HepG2 (cell line): ENCODE measurements around the gene NPDC1. TPM values are rescaled to one million over a fixed set of nuclear protein-coding genes. Genes with fewer than 3 reads are reported as not detected.
A peak's percentile ranks its signal among the peaks of the same experiment; 100 is the strongest.

ENCODE experiments used
- ATAC-seq: fragments of 200-7000 bp; cut with Tn5 transposase; 3 replicates; pipeline ENCODE4 v1.9.1; 2020; ENCODE audit warnings: mild to moderate bottlenecking, moderate library complexity
- BruUV-seq: library from RNA; stranded (reverse); fragments of 400-500 nt; replicated peaks from 2 replicates; lab custom pipeline; 2021; lab: Mats Ljungman, UMichigan
- CTCF ChIA-PET: fragments of 300-600 bp; formaldehyde crosslinking; extraction: SDS; loops from one replicate; lab custom pipeline; 2021; ENCODE audit warnings: low total read pairs, inconsistent platforms, low intra/inter-chr PET ratio; lab: Yijun Ruan, JAX
- POLR2A ChIA-PET: fragments of 350-600 bp; sonication (Branson Sonifier 250); formaldehyde crosslinking; loops from one replicate; lab custom pipeline; 2020; ENCODE audit warnings: antibody characterized with exemption, inconsistent platforms; lab: Yijun Ruan, JAX
- DNase-seq: peaks from one replicate; pipeline ENCODE4 v3.0.0-alpha.2; 2015; ENCODE audit warnings: low spot score
- FAIRE-seq: peaks from 3 replicates; lab custom pipeline; 2011; peaks lifted over from hg19 to GRCh38; lab: Jason Lieb, UNC
- H2AFZ ChIP-seq: one replicate; pipeline ENCODE4 v1.6.1; 2011; ENCODE audit warnings: low read length, inconsistent platforms
- H3K27ac ChIP-seq: fragments of 300-600 bp; 3 replicates; pipeline ENCODE4 v1.8.0; 2011; ENCODE audit warnings: mixed run types, mild to moderate bottlenecking, mixed read lengths, low read length, inconsistent platforms; ENCODE audit not compliant: insufficient read depth; ENCODE audit errors: extremely low read length
- H3K27me3 ChIP-seq, 2 experiments: fragments of 200-600 bp in 1 of 2; 2 replicates in 1 of 2; 3 replicates in 1 of 2; pipeline versions ENCODE4 v1.6.0 to v1.8.0; 2011; ENCODE audit warnings: low read length in 2 of 2, mild to moderate bottlenecking in 2 of 2, moderate library complexity in 2 of 2, inconsistent platforms in 1 of 2; ENCODE audit not compliant: insufficient read depth in 2 of 2, control insufficient read depth in 1 of 2
- H3K36me3 ChIP-seq, 2 experiments: fragments of 200-600 bp in 1 of 2; replicated peaks in 1 of 2; 2 replicates in 1 of 2; 3 replicates in 1 of 2; pipeline versions ENCODE4 v1.5.1 to v1.8.0; 2011; ENCODE audit warnings: low read length in 2 of 2, inconsistent platforms in 1 of 2; ENCODE audit not compliant: insufficient read depth in 2 of 2, control insufficient read depth in 1 of 2
- H3K4me1 ChIP-seq: 2 replicates; pipeline ENCODE4 v1.5.1; 2012; ENCODE audit warnings: low read length, inconsistent platforms; ENCODE audit not compliant: insufficient read depth
- H3K4me2 ChIP-seq: 2 replicates; pipeline ENCODE4 v1.6.0; 2011; ENCODE audit warnings: low read depth, low read length, inconsistent platforms
- H3K4me3 ChIP-seq, 3 experiments: fragments of 200-600 bp in 1 of 3; sonication (generic), shearing (Covaris generic) in 1 of 3; replicated peaks in 1 of 3; 2 replicates each; pipeline ENCODE4 v1.5.1; 2011 to 2016; ENCODE audit warnings: low read length in 3 of 3, inconsistent platforms in 2 of 3, low read depth in 2 of 3, mild to moderate bottlenecking in 2 of 3, control low read depth in 1 of 3, mixed read lengths in 1 of 3; ENCODE audit not compliant: insufficient read depth in 1 of 3
- H3K79me2 ChIP-seq: one replicate; pipeline ENCODE4 v1.6.1; 2011; ENCODE audit warnings: low read length, inconsistent platforms; ENCODE audit not compliant: insufficient read depth
- H3K9ac ChIP-seq: 2 replicates; pipeline ENCODE4 v1.6.0; 2011; ENCODE audit warnings: mild to moderate bottlenecking, low read depth, low read length, inconsistent platforms; ENCODE audit not compliant: insufficient read depth
- H3K9me3 ChIP-seq: 2 replicates; pipeline ENCODE4 v1.5.1; 2012; ENCODE audit warnings: mild to moderate bottlenecking, low read length
- H4K20me1 ChIP-seq: 2 replicates; pipeline ENCODE4 v1.6.0; 2011; ENCODE audit warnings: inconsistent platforms, mild to moderate bottlenecking, low read length, moderate library complexity; ENCODE audit not compliant: insufficient read depth
- FOXA1 ChIP-seq, 2 experiments: fragments of 450-650 bp in 1 of 2; sonication (generic) in 1 of 2; formaldehyde crosslinking in 1 of 2; IDR thresholded peaks; 2 replicates each; pipeline versions ENCODE4 v1.4.0 to v1.6.1; 2016 to 2020; ENCODE audit warnings: missing genetic modification reagents in 1 of 2
- HNF4A ChIP-seq: sonication (generic); formaldehyde crosslinking; IDR thresholded peaks from 2 replicates; pipeline ENCODE4 v1.4.0; 2020; ENCODE audit warnings: missing genetic modification reagents
- NFATC3 ChIP-seq: sonication (generic); formaldehyde crosslinking; IDR thresholded peaks from 2 replicates; pipeline ENCODE4 v1.5.1; 2020; ENCODE audit warnings: mild to moderate bottlenecking, missing genetic modification reagents
- REPIN1 ChIP-seq: sonication (generic); formaldehyde crosslinking; IDR thresholded peaks from 2 replicates; pipeline ENCODE4 v1.8.0; 2022; ENCODE audit warnings: missing genetic modification reagents, low read depth, mild to moderate bottlenecking, borderline replicate concordance
- ZFP82 ChIP-seq: sonication (generic); formaldehyde crosslinking; IDR thresholded peaks from 2 replicates; pipeline ENCODE4 v1.5.1; 2020; ENCODE audit warnings: mild to moderate bottlenecking, missing genetic modification reagents, borderline replicate concordance
- ZNF253 ChIP-seq: sonication (generic); formaldehyde crosslinking; IDR thresholded peaks from 2 replicates; pipeline ENCODE4 v1.8.0; 2022; ENCODE audit warnings: mild to moderate bottlenecking, missing genetic modification reagents, borderline replicate concordance
- ZNF644 ChIP-seq: IDR thresholded peaks from 2 replicates; pipeline ENCODE4 v1.6.1; 2016; ENCODE audit warnings: low read depth
- ZNF660 ChIP-seq: sonication (generic); formaldehyde crosslinking; IDR thresholded peaks from 2 replicates; pipeline ENCODE4 v1.5.1; 2020; ENCODE audit warnings: mild to moderate bottlenecking, low read depth, missing genetic modification reagents, borderline replicate concordance
- WGBS: methylation state at CpG from one replicate; pipeline ENCODE4 v1.1.6; 2017; ENCODE audit warnings: low lambda C conversion rate; 5-methylcytosine and 5-hydroxymethylcytosine counted together
- in situ Hi-C: cut with HindIII; loops from 2 replicates; pipeline ENCODE4 v1.10.0; 2017; ENCODE audit warnings: low pct_unique_long_range_greater_than_20kb; ENCODE audit not compliant: extremely low pct_ligation_motif_present
- intact Hi-C: fragments of 100-400 bp; cut with micrococcal nuclease; formaldehyde crosslinking; loops from one replicate; pipeline ENCODE4 v1.10.0; 2022; ENCODE audit not compliant: unreplicated experiment
- polyA plus RNA-seq, 8 experiments: library from polyadenylated mRNA; depleted of rRNA in 3 of 8; stranded (reverse) in 7 of 8; unstranded in 1 of 8; fragments of >200 nt; fragmentation: Illumina TruSeq in 4 of 8; extraction: Trizol in 4 of 8; gene quantifications; 2 replicates each; pipeline versions ENCODE4 v1.2.1 to v1.2.3, GENCODE V29; 2011 to 2016; ENCODE audit warnings: low read depth in 4 of 8, missing spikeins in 1 of 8, mixed read lengths in 1 of 8; ENCODE audit not compliant: insufficient read depth in 1 of 8
- total RNA-seq, 5 experiments: library from RNA; depleted of rRNA; stranded (reverse); fragments of >200 nt; fragmentation: Illumina TruSeq; extraction: Trizol; gene quantifications; 2 replicates each; pipeline ENCODE4 v1.2.3, GENCODE V29; 2016; ENCODE audit warnings: low read depth in 1 of 5
- TF ChIP-seq, protein P1 (sequence below): sonication (generic); formaldehyde crosslinking; IDR thresholded peaks from 2 replicates; pipeline ENCODE4 v1.5.0; 2020; ENCODE audit warnings: mild to moderate bottlenecking, low read depth, missing genetic modification reagents, borderline replicate concordance
- TF ChIP-seq, protein P2 (sequence below): sonication (generic); formaldehyde crosslinking; IDR thresholded peaks from 2 replicates; pipeline ENCODE4 v1.8.0; 2022; ENCODE audit warnings: missing genetic modification reagents, mild to moderate bottlenecking, moderate library complexity, borderline replicate concordance

Gene NPDC1
- total and polyA plus RNA-seq, 2 of the 13 experiments (the other 11 are each of a cell fraction or from before 2014, with no cell fraction given): 0.84 to 5.4 TPM

DNA sequence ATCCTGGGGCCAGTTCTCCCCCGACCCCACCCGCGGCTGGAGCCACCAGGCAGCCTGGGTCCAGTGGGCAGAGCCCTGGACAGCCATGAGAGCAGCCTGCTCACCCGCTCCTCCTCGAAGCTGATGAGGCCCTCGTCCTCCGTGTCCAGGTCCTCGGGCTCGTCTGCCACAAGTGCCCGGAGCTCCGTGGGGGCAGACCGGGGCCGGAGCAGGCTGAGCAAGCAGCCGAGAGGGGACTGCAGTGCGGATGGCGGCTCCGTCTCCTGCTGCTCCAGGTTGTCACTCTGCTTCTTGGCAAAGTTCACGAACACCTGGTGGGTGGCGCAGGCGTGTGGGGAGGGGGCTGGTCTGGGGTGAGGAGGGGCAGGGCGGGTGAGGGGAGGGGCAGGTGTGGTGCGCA, 37.7 kb downstream of the NPDC1 start:
- ChIA-PET CTCF (no interaction called here), POLR2A (no interaction called here)
- H3K4me3 ChIP-seq: no peak overlapping the region
- no peak for DNase-seq
- peaks cover 4% of the 10 kb centered on the region; the same call in 1 of the 2 replicates for H3K9me3 ChIP-seq
- H4K20me1 ChIP-seq: no peaks in the 10 kb centered on the region
- ATAC-seq: no peak
- no peak for FAIRE-seq
- WGBS: 90% methylated on average over 14 of the region's 22 CpGs
- no peak for TF ChIP-seq ZNF644 (CRISPR knock-in tag)
- no peak overlapping the region for H3K27ac ChIP-seq
- H2AFZ ChIP-seq: no peak overlapping the region
- BruUV-seq: no TSS peak
- no peaks in the 10 kb centered on the region for H3K4me1 ChIP-seq
- in situ Hi-C loops (no loop called here), intact Hi-C loops (no loop called here)
- H3K27me3 ChIP-seq: no peaks in the 10 kb centered on the region
- no peaks in the 10 kb centered on the region for H3K79me2 ChIP-seq
- no peak overlapping the region for H3K4me2 ChIP-seq
- no peak overlapping the region for H3K9ac ChIP-seq
- H3K36me3 ChIP-seq: no peaks in the 10 kb centered on the region

DNA sequence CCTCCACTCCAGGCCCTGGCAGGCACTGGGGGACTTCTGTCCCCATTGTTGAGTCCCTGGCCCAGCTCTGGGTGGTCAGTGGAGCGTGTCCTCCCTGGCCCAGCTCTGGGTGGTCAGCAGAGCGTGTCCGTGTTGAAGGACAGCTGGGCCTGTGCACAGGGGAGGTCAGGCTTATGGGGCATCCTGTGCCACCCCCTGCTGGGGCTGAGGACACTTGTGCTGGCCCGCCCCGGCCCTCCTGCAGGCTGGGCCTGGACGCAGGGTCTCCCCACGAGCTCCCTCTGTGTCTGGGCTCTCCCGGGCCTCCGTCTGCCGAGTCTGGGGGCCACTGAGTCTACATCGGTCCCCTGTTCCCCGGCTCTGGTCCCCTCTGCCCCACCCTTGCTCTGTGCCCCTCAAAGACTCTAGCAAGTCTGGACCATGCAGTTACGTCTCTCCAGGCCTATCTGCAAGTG, 38.1 kb downstream of the NPDC1 start:
- Histone ChIP-seq H3K4me2 (no peak overlapping the region), H3K4me1 (no peaks in the 10 kb centered on the region), H2AFZ (no peak overlapping the region), H4K20me1 (no peaks in the 10 kb centered on the region), H3K9ac (no peak overlapping the region), H3K27me3 (no peaks in the 10 kb centered on the region), H3K27ac (no peak overlapping the region), H3K4me3 (no peak overlapping the region), H3K79me2 (no peaks in the 10 kb centered on the region), H3K9me3 (peaks cover 4% of the 10 kb centered on the region; the same call in 1 of the 2 replicates), H3K36me3 (no peaks in the 10 kb centered on the region)
- peak; percentile 15 for ATAC-seq
- 94% methylated on average over 3 of the region's 13 CpGs for WGBS
- TF ChIP-seq, protein P1, sequence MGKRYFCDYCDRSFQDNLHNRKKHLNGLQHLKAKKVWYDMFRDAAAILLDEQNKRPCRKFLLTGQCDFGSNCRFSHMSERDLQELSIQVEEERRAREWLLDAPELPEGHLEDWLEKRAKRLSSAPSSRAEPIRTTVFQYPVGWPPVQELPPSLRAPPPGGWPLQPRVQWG (CRISPR knock-in tag): no peak
- TF ChIP-seq, protein P2, sequence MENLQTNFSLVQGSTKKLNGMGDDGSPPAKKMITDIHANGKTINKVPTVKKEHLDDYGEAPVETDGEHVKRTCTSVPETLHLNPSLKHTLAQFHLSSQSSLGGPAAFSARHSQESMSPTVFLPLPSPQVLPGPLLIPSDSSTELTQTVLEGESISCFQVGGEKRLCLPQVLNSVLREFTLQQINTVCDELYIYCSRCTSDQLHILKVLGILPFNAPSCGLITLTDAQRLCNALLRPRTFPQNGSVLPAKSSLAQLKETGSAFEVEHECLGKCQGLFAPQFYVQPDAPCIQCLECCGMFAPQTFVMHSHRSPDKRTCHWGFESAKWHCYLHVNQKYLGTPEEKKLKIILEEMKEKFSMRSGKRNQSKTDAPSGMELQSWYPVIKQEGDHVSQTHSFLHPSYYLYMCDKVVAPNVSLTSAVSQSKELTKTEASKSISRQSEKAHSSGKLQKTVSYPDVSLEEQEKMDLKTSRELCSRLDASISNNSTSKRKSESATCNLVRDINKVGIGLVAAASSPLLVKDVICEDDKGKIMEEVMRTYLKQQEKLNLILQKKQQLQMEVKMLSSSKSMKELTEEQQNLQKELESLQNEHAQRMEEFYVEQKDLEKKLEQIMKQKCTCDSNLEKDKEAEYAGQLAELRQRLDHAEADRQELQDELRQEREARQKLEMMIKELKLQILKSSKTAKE: no peak
- TF ChIP-seq FOXA1 (IDR thresholded peaks at IDR 0.05) (no peak), FOXA1 (CRISPR knock-in tag; IDR thresholded peaks at IDR 0.05) (no peak), ZNF253 (CRISPR knock-in tag) (no peak), NFATC3 (CRISPR knock-in tag) (no peak), ZNF660 (CRISPR knock-in tag) (no peak), HNF4A (CRISPR knock-in tag) (no peak), REPIN1 (CRISPR knock-in tag) (no peak), ZFP82 (CRISPR knock-in tag) (no peak)
- intact Hi-C loops: no loop called here
- ChIA-PET POLR2A (no interaction called here), CTCF (no interaction called here)
- DNase-seq: no peak
- in situ Hi-C loops: no loop called here
- FAIRE-seq: no peak
- no TSS peak for BruUV-seq
